Bronchial epithelial cell (primary cell): Measurements from ENCODE around the gene PRICKLE1. TPM values are rescaled to one million over a fixed set of nuclear protein-coding genes. Genes with fewer than 3 reads are reported as not detected.
A peak's percentile ranks its signal among the peaks of the same experiment; 100 is the strongest.

Source experiments
- DNase-seq: peaks from one replicate; pipeline ENCODE4 v3.0.0-alpha.2; 2010; ENCODE audit warnings: low read depth
- FAIRE-seq: peaks from 2 replicates; lab custom pipeline; 2011; peaks lifted over from hg19 to GRCh38; lab: Jason Lieb, UNC
- H3K27me3 ChIP-seq: 2 replicates; pipeline ENCODE4 v1.5.1; 2011; ENCODE audit warnings: low read length; ENCODE audit not compliant: control insufficient read depth, insufficient read depth
- H3K36me3 ChIP-seq: 2 replicates; pipeline ENCODE4 v1.5.1; 2011; ENCODE audit warnings: low read length; ENCODE audit not compliant: control insufficient read depth, insufficient read depth
- H3K4me3 ChIP-seq: 2 replicates; pipeline ENCODE4 v1.5.1; 2011; ENCODE audit warnings: mild to moderate bottlenecking, low read depth, low read length, control low read depth
- total RNA-seq: library from RNA; depleted of rRNA; stranded (reverse); fragments of >200 nt; gene quantifications from 2 replicates; pipeline ENCODE4 v1.2.1, GENCODE V29; 2014
- TF ChIP-seq, protein P1 (sequence below): IDR thresholded peaks from 2 replicates; pipeline ENCODE4 v1.5.1; 2011; ENCODE audit warnings: mild to moderate bottlenecking, moderate library complexity, low read length, control low read depth, inconsistent platforms; ENCODE audit not compliant: insufficient read depth, severe bottlenecking

PRICKLE1 gene
- total RNA-seq, 1 donor from 2014 or later: 1.1 TPM

DNA sequence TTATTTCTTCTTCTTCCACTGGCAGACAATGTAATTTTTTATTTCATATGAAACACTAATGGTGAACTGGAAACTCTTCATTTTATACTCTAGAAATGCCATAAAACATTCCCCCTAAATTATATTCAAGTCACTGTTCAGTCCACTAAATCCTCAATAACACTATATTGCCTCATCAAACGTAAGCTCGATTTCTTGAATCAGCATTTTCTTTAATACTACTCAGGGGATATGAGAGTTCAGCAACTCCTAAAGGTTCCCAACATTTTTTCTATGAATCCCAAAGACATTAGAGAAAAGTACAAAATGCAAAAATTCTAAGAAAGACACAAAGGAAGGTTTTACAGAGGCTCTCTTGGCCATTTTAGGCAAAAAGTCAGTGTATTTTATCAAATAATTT lies 59.3 kb downstream of the PRICKLE1 start:
- DNase-seq (no peak), FAIRE-seq (no peak)
- no peak overlapping the region for H3K4me3 ChIP-seq
- TF ChIP-seq, protein P1, sequence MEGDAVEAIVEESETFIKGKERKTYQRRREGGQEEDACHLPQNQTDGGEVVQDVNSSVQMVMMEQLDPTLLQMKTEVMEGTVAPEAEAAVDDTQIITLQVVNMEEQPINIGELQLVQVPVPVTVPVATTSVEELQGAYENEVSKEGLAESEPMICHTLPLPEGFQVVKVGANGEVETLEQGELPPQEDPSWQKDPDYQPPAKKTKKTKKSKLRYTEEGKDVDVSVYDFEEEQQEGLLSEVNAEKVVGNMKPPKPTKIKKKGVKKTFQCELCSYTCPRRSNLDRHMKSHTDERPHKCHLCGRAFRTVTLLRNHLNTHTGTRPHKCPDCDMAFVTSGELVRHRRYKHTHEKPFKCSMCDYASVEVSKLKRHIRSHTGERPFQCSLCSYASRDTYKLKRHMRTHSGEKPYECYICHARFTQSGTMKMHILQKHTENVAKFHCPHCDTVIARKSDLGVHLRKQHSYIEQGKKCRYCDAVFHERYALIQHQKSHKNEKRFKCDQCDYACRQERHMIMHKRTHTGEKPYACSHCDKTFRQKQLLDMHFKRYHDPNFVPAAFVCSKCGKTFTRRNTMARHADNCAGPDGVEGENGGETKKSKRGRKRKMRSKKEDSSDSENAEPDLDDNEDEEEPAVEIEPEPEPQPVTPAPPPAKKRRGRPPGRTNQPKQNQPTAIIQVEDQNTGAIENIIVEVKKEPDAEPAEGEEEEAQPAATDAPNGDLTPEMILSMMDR: no peak
- no peaks in the 10 kb centered on the region for H3K27me3 ChIP-seq
- no peaks in the 10 kb centered on the region for H3K36me3 ChIP-seq

DNA sequence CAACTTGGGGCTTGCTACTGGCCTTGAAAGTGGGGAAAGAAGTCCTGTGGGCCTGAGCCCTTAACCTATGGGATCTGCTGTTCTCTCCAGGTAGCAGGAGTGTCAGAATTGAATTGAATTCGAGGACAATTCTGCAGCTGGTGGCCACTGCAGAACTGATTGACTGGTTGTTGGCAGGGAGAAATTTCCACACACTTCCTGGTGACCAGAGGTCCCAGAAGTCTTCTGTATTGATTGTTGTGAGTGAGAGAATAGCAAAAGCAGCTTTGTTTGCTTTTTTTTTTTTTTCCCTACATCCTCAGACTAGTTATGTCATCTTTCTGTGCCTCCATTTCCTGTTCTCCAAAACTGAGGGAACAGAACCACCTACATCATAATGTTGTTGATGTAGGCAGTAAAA lies 64.1 kb downstream of the PRICKLE1 start:
- TF ChIP-seq, protein P1: no peak

DNA sequence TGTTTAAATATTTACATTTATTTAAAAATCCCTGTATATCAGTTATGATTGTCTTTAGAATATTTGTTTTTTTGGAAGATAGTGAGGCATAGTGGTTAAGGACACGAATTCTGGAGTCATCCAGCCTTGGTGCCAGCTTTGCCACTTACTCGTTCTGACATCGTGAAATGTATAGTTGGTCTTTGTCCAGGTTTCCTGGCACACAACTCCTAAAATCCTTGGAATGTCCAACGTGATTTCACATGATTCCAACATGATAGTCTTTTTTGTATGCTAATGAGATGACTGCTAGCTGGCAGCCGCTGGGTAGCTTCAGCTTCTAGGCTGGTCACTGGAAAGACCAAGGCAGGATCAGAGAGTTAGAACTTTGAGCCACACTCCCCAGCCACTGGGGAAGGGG lies 64.8 kb downstream of the PRICKLE1 start:
- TF ChIP-seq, protein P1: no peak
- FAIRE-seq (peak; percentile 90), DNase-seq (no peak)

More for the DNA sequence above, 64.1 kb downstream of the PRICKLE1 start:
- Histone ChIP-seq H3K4me3 (no peak overlapping the region), H3K27me3 (no peaks in the 10 kb centered on the region), H3K36me3 (no peaks in the 10 kb centered on the region)
- FAIRE-seq (no peak), DNase-seq (no peak)

DNA sequence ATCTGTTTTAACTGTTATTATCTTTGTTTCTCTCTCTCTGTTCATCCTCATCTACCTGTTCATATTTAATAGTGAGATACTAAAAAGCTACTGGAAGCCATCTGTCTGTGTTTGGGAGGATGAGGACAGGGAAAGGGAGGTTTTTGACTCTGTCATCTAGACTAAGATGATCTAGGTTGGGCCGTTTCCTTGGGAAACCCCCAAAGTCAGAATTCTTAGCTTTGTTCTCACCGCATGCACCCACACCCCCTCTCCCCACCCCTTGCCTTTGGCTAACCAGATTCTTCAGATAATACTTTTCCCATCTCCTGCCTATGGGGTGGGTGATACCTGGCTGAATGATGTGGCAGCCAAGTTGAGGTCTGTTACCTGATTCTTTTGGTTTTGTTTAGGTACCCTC lies 73.0 kb downstream of the PRICKLE1 start:
- H3K36me3 ChIP-seq: no peaks in the 10 kb centered on the region
- FAIRE-seq: no peak

More for the DNA sequence above, 64.8 kb downstream of the PRICKLE1 start:
- H3K36me3 ChIP-seq: no peaks in the 10 kb centered on the region
- no peaks in the 10 kb centered on the region for H3K27me3 ChIP-seq
- H3K4me3 ChIP-seq: no peak overlapping the region

DNA sequence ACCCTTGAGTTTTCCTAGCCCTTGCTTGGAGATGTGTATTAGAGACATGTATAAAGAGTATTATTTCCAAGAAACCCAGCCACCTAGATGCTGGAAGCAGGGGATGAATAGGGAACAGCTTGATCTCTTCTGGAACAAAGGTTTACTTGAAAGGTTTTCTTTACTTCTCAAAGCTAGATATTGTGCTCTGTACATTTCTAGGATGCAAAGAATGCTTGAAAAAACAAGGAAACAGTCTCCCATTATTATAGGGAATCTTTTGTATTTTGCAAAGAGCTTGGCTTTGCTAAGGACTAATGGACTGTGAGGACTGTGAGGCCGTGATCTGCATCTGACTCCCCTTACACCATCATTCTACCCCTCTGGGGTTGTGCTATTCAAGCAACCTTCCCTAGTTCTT lies 77.9 kb downstream of the PRICKLE1 start:
- TF ChIP-seq, protein P1: no peak
- no peak for FAIRE-seq
- Histone ChIP-seq H3K27me3 (no peaks in the 10 kb centered on the region), H3K4me3 (no peak overlapping the region), H3K36me3 (no peaks in the 10 kb centered on the region)
- no peak for DNase-seq

More for the DNA sequence above, 73.0 kb downstream of the PRICKLE1 start:
- no peak overlapping the region for H3K4me3 ChIP-seq
- TF ChIP-seq, protein P1: no peak
- H3K27me3 ChIP-seq: no peaks in the 10 kb centered on the region
- no peak for DNase-seq

DNA sequence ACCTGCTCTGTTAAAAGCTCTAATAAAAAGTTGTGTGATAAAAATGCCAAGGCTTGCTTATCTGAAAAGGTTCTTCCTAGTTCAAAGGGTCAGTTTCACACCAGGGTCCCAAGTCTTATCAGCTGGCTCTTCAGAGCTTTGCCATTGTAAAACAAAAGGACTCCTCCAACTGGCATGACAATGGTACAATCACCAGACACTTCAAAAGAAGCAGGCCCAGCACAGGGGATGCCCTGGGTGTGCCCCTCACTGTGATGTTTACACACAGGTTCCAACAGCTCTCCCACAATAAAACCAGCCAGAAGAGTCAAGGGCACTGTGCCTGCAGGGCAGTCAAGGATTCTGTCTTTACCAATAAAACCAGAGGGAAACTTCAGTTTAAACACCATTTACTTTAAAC lies 78.7 kb downstream of the PRICKLE1 start:
- FAIRE-seq (no peak), DNase-seq (no peak)
- TF ChIP-seq, protein P1: no peak
- H3K4me3 ChIP-seq: no peak overlapping the region
- H3K27me3 ChIP-seq: no peaks in the 10 kb centered on the region
- H3K36me3 ChIP-seq: no peaks in the 10 kb centered on the region
